A673 (cell line): ENCODE measurements around the gene TMTC3. TPM values are rescaled to one million over a fixed set of nuclear protein-coding genes. Genes with fewer than 3 reads are reported as not detected.

Source experiments
- BruUV-seq: library from RNA; stranded (reverse); fragments of 400-500 nt; replicated peaks from 2 replicates; lab custom pipeline; 2021; lab: Mats Ljungman, UMichigan
- CTCF ChIA-PET: fragments of 300-600 bp; sonication (Branson Sonifier 250); formaldehyde crosslinking; loops from one replicate; lab custom pipeline; 2022; ENCODE audit warnings: antibody characterized with exemption; lab: Charles Lee
- POLR2A ChIA-PET: fragments of 300-600 bp; sonication (Branson Sonifier 250); formaldehyde crosslinking; loops from one replicate; lab custom pipeline; 2022; ENCODE audit warnings: antibody characterized with exemption; ENCODE audit not compliant: low non-redundant PET; lab: Charles Lee
- DNase-seq: peaks from one replicate; pipeline ENCODE4 v3.0.0-alpha.2; 2015; ENCODE audit warnings: low spot score
- H3K27ac ChIP-seq: fragments of 200-600 bp; sonication (generic); 2 replicates; pipeline ENCODE4 v1.5.1; 2016; ENCODE audit warnings: mixed run types, low read depth, mild to moderate bottlenecking, mixed read lengths, antibody characterized with exemption, low read length; ENCODE audit not compliant: poor library complexity, severe bottlenecking
- H3K27me3 ChIP-seq: fragments of 200-600 bp; sonication (generic); replicated peaks from 2 replicates; pipeline ENCODE4 v1.6.1; 2017; ENCODE audit warnings: mixed run types, low read depth, mild to moderate bottlenecking, mixed read lengths, antibody characterized with exemption, low read length; ENCODE audit not compliant: insufficient read depth, poor library complexity
- H3K36me3 ChIP-seq: fragments of 200-600 bp; sonication (generic); 2 replicates; pipeline ENCODE4 v1.6.1; 2016; ENCODE audit warnings: mixed run types, mild to moderate bottlenecking, mixed read lengths, antibody characterized with exemption, low read length; ENCODE audit not compliant: insufficient read depth, poor library complexity, severe bottlenecking
- H3K4me1 ChIP-seq: fragments of 200-600 bp; sonication (generic); 2 replicates; pipeline ENCODE4 v1.6.1; 2017; ENCODE audit warnings: mixed run types, mild to moderate bottlenecking, mixed read lengths, antibody characterized with exemption, low read length; ENCODE audit not compliant: insufficient read depth, poor library complexity, severe bottlenecking
- H3K4me3 ChIP-seq: fragments of 200-600 bp; sonication (generic); 2 replicates; pipeline ENCODE4 v1.5.1; 2016; ENCODE audit warnings: low read depth, mixed run types, mild to moderate bottlenecking, mixed read lengths, low read length; ENCODE audit not compliant: poor library complexity, severe bottlenecking
- H3K9me3 ChIP-seq: fragments of 200-600 bp; sonication (generic); 2 replicates; pipeline ENCODE4 v1.6.1; 2016; ENCODE audit warnings: mixed run types, low read depth, mild to moderate bottlenecking, mixed read lengths, antibody characterized with exemption, low read length; ENCODE audit not compliant: poor library complexity, severe bottlenecking
- EZH2 ChIP-seq: fragments of 200-600 bp; sonication (generic); IDR thresholded peaks from 2 replicates; pipeline ENCODE4 v1.6.1; 2017; ENCODE audit warnings: borderline replicate concordance, low read depth, mild to moderate bottlenecking, mixed read lengths, antibody characterized with exemption, low read length; ENCODE audit not compliant: poor library complexity, severe bottlenecking
- intact Hi-C: fragments of 100-400 bp; cut with micrococcal nuclease; formaldehyde crosslinking; loops from one replicate; pipeline ENCODE4 v1.10.0; 2022; ENCODE audit not compliant: unreplicated experiment
- total RNA-seq: library from RNA; stranded (reverse); gene quantifications from 2 replicates; pipeline ENCODE4 v1.2.3, GENCODE V29; 2021
- TF ChIP-seq, protein P1 (sequence below): fragments of 300-800, 200-600 bp; sonication (generic); conservative IDR thresholded peaks from 2 replicates; pipeline ENCODE4 v1.5.1; 2017; ENCODE audit warnings: low read depth, mild to moderate bottlenecking, antibody characterized with exemption, low read length, moderate library complexity, mixed read lengths

Gene TMTC3
- total RNA-seq, 1 experiment from 2014 or later: 31.6 TPM

DNA sequence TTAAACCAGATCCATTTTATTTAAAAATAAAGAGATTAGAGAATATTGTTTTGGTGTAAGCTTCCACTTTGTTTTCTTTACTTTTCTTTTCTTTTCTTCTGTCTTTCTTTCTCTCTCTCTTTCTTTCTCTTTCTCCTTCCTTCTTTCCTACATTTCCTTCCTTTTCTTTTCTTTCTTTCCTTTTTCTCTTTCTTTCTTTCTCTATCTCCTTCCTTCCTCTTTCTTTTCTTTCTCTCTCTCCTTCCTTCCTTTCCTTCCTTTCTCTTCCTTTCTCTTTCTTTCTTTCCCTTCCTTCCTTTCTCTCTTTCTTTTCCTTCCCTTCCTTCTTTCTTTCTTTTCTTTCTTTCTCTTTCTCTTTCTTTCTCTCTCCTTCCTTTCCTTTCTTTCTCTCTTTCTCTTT lies 100.8 kb downstream of the TMTC3 start:
- Histone ChIP-seq H3K4me3 (no peak overlapping the region), H3K27me3 (no peaks in the 10 kb centered on the region), H3K27ac (no peak overlapping the region), H3K36me3 (no peaks in the 10 kb centered on the region), H3K4me1 (peaks cover 5% of the 10 kb centered on the region), H3K9me3 (no peaks in the 10 kb centered on the region)
- TF ChIP-seq, protein P1, sequence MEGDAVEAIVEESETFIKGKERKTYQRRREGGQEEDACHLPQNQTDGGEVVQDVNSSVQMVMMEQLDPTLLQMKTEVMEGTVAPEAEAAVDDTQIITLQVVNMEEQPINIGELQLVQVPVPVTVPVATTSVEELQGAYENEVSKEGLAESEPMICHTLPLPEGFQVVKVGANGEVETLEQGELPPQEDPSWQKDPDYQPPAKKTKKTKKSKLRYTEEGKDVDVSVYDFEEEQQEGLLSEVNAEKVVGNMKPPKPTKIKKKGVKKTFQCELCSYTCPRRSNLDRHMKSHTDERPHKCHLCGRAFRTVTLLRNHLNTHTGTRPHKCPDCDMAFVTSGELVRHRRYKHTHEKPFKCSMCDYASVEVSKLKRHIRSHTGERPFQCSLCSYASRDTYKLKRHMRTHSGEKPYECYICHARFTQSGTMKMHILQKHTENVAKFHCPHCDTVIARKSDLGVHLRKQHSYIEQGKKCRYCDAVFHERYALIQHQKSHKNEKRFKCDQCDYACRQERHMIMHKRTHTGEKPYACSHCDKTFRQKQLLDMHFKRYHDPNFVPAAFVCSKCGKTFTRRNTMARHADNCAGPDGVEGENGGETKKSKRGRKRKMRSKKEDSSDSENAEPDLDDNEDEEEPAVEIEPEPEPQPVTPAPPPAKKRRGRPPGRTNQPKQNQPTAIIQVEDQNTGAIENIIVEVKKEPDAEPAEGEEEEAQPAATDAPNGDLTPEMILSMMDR: no peak
- no peak for TF ChIP-seq EZH2
- no peak for DNase-seq
- POLR2A ChIA-PET: no interaction called here
- BruUV-seq: no TSS peak
- intact Hi-C loops: no loop called here
- CTCF ChIA-PET: no interaction called here

DNA sequence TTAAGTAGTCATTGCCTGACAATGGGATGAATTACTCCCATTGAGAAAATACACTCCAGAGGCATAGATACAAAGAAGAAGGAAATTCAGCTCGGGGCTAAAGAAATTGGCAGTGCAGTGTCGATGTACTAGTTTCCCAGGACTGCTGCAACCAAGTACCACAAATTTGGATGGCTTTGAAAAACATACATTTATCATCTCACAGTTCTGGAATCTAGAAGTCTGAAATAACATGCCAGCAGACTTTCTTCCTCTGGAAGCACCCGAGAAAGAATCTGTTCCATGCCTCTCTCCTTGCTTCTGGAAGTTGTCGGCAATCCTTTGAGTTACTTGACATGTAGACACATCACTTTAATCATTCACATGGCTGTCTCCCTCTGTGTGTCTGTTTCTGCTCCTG lies 101.9 kb downstream of the TMTC3 start:
- no peak for TF ChIP-seq EZH2
- TF ChIP-seq, protein P1: no peak
- H3K4me3 ChIP-seq: no peak overlapping the region
- ChIA-PET POLR2A (no interaction called here), CTCF (no interaction called here)
- no peak for DNase-seq
- intact Hi-C loops: no loop called here
- no peaks in the 10 kb centered on the region for H3K36me3 ChIP-seq
- peaks cover 5% of the 10 kb centered on the region for H3K4me1 ChIP-seq
- no peak overlapping the region for H3K27ac ChIP-seq
- H3K27me3 ChIP-seq: no peaks in the 10 kb centered on the region
- no TSS peak for BruUV-seq
- H3K9me3 ChIP-seq: no peaks in the 10 kb centered on the region

DNA sequence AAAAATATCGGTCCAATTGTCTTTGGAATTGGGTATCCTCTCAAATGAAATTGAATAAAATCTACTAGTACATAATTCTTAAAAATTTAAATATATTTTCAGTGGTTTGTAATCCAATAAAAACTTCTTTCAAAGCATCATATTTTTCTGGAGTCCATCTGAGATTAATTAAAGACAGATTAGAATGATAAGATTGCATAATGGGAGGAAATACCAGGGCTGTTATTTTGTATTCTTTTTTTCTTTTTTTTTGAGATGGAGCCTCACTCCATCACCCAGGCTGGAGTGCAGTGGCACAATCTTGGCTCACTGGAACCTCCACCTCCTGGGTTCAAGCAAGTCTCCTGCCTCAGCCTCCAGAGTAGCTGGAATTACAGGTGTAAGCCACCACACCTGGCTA lies 103.8 kb downstream of the TMTC3 start:
- no peak overlapping the region for H3K4me3 ChIP-seq
- no peaks in the 10 kb centered on the region for H3K36me3 ChIP-seq
- DNase-seq: no peak
- TF ChIP-seq, protein P1: no peak
- TF ChIP-seq EZH2: no peak
- H3K9me3 ChIP-seq: no peaks in the 10 kb centered on the region
- ChIA-PET CTCF (no interaction called here), POLR2A (interaction anchor here (0.6 kb wide), 1 partner anchor 679 kb away, joined by 3 read pairs; no protein-coding TSS in a partner anchor)
- intact Hi-C loops: no loop called here
- H3K4me1 ChIP-seq: peaks cover 5% of the 10 kb centered on the region
- H3K27ac ChIP-seq: no peak overlapping the region
- BruUV-seq: no TSS peak
- no peaks in the 10 kb centered on the region for H3K27me3 ChIP-seq
